Activated B cell treated with CpG ODN at 0.5 μM for 24 hours (primary cell): ENCODE measurements around the gene IGFLR1. TPM values are rescaled to one million over a fixed set of nuclear protein-coding genes. Genes with fewer than 3 reads are reported as not detected.
A peak's percentile ranks its signal among the peaks of the same experiment; 100 is the strongest.

Source experiments
- ATAC-seq: fragments of 200-7000 bp; cut with Tn5 transposase; one replicate; pipeline ENCODE4 v1.10.0; 2021; ENCODE audit warnings: low read depth, mild to moderate bottlenecking, moderate library complexity
- CTCF ChIA-PET: fragments of 350-600 bp; sonication (Branson Sonifier 250); formaldehyde crosslinking; loops from one replicate; lab custom pipeline; 2021; ENCODE audit warnings: antibody characterized with exemption; lab: Charles Lee
- POLR2A ChIA-PET: fragments of 350-600 bp; sonication (Branson Sonifier 250); formaldehyde crosslinking; loops from one replicate; lab custom pipeline; 2021; ENCODE audit warnings: antibody characterized with exemption; lab: Charles Lee
- DNase-seq: peaks from one replicate; pipeline ENCODE4 v3.0.0; 2022
- H3K27ac Mint-ChIP-seq: one replicate; pipeline ENCODE4 v1.8.0; 2020; ENCODE audit warnings: mixed read lengths
- H3K27me3 Mint-ChIP-seq: one replicate; pipeline ENCODE4 v1.8.0; 2021; ENCODE audit warnings: mixed read lengths
- H3K36me3 Mint-ChIP-seq: one replicate; pipeline ENCODE4 v1.8.0; 2021; ENCODE audit warnings: low read depth, mixed read lengths
- H3K4me1 Mint-ChIP-seq: one replicate; pipeline ENCODE4 v1.8.0; 2021; ENCODE audit warnings: mixed read lengths
- H3K4me3 Mint-ChIP-seq: one replicate; pipeline ENCODE4 v1.8.0; 2020; ENCODE audit warnings: mild to moderate bottlenecking, mixed read lengths
- H3K9me3 Mint-ChIP-seq: one replicate; pipeline ENCODE4 v1.8.0; 2020; ENCODE audit warnings: mixed read lengths
- intact Hi-C: fragments of 100-400 bp; cut with micrococcal nuclease; formaldehyde crosslinking; loops from one replicate; pipeline ENCODE4 v1.15.1; 2024
- total RNA-seq: library from RNA; stranded (reverse); gene quantifications from 2 replicates; pipeline ENCODE4 v1.2.3, GENCODE V29; 2022
- TF ChIP-seq, protein P1 (sequence below): fragments of 200-600 bp; IDR thresholded peaks from one replicate; pipeline ENCODE4 v1.8.0; 2022; ENCODE audit warnings: antibody characterized with exemption, mild to moderate bottlenecking

Gene IGFLR1
- total RNA-seq, 1 donor from 2014 or later, result 130 TPM

DNA sequence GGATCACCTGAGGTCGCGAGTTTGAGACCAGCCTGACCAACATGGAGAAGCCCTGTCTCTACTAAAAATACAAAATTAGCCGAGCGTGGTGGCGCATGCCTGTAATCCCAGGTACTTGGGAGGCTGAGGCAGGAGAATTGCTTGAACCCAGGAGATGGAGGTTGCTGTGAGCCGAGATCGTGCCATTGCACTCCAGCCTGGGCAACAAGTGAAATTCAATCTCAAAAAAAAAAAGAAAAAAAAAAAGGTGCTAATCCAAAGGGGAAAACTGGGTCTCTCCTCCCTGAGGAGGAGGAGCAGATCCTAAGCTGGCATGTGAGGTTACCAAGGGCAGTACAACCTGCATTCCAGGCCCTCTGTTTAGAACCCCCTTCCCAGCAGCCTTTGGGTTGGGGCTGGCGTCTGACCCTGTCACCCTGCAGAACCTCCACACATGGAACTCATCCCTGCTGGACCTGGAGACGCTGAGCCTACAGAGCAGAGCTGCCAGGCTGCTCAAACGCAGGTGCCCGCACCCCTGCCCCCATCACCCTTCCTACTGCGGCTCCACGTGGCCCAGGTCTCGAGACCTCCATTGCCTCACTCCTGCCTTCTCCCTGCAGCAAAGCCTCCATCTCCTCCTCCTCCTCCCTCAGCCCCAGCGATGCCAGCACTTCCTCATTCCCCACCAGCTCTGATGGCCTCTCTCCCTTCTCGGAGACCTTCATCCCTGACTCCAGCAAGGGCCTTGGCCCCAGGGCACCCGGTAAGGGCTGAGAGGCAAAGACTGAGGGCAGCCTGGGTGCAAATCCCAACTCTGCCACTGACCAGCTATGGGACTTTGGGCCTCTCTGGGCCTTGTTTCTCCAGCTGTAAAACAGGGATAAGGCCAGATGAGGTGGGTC lies 22.4 kb upstream of the IGFLR1 start:
- TF ChIP-seq, protein P1, sequence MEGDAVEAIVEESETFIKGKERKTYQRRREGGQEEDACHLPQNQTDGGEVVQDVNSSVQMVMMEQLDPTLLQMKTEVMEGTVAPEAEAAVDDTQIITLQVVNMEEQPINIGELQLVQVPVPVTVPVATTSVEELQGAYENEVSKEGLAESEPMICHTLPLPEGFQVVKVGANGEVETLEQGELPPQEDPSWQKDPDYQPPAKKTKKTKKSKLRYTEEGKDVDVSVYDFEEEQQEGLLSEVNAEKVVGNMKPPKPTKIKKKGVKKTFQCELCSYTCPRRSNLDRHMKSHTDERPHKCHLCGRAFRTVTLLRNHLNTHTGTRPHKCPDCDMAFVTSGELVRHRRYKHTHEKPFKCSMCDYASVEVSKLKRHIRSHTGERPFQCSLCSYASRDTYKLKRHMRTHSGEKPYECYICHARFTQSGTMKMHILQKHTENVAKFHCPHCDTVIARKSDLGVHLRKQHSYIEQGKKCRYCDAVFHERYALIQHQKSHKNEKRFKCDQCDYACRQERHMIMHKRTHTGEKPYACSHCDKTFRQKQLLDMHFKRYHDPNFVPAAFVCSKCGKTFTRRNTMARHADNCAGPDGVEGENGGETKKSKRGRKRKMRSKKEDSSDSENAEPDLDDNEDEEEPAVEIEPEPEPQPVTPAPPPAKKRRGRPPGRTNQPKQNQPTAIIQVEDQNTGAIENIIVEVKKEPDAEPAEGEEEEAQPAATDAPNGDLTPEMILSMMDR, result no peak
- Mint-ChIP-seq H3K27me3 (no peaks in the 10 kb centered on the region), H3K27ac (no peak overlapping the region), H3K9me3 (no peaks in the 10 kb centered on the region), H3K4me1 (no peaks in the 10 kb centered on the region), H3K36me3 (peaks cover 41% of the 10 kb centered on the region), H3K4me3 (no peak overlapping the region)
- intact Hi-C loops, result no loop called here
- ChIA-PET POLR2A (no interaction called here), CTCF (no interaction called here)
- ATAC-seq (no peak), DNase-seq (no peak)

DNA sequence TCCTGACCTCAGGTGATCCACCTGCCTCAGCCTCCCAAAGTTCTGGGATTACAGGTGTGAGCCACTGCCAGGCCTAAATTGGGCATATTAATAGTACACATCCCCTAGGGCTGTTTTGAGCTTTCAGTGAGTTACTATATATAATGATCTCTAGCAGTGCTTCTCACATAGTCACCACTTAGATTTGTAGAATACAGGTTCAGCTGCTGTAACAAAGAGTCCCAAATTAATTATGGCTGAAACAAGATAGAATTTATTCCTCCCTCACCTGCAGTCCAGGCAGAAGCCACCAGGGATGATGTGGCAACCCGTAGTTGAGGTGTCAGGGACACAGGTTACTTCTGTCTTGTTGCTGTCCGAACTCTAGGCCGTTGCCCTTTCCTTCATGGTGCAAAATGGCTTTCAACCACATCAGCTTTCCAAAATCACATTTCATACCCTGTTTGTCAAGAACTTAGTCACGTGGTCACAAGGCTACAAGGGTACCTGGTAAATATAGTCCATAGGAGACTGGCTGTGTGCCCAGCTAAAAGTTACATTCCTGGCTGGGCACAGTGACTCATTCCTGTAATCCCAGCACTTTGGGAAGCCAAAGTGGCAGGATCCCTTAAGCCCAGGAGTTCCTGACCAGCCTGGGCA lies 18.6 kb upstream of the IGFLR1 start:
- CTCF ChIA-PET, result no interaction called here

DNA sequence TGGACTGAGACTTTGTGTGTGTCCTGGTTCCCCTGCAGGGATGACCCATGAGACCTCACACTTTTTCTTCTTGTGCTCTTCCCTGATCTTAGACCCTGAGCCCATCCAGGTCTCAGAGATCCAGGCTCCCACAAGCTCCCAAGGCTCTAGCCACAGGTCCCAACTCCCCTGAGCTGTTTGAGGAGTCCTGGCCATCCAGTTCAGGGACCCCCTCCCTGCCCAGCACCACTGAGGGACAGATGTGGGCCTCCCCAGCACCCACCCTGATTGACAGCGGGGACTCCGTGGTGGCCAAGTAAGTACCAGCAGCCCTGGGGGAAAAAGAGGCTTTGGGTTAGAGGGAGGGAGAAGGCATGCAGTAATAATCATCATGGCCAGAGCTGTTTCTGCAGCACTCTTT lies 17.4 kb upstream of the IGFLR1 start:
- ATAC-seq (no peak), DNase-seq (no peak)
- POLR2A ChIA-PET, result interaction anchor here (0.6 to 0.9 kb wide), 2 partner anchors 14 to 675 kb away, joined by 3 read pairs; partner anchors contain the start of genes PSENEN and U2AF1L4
- TF ChIP-seq, protein P1, result no peak
- H3K4me3 Mint-ChIP-seq, result peak overlapping the region; percentile 60
- peaks cover 33% of the 10 kb centered on the region for H3K4me1 Mint-ChIP-seq
- H3K27me3 Mint-ChIP-seq, result peaks cover 14% of the 10 kb centered on the region
- no peaks in the 10 kb centered on the region for H3K9me3 Mint-ChIP-seq
- H3K36me3 Mint-ChIP-seq, result peaks cover 28% of the 10 kb centered on the region
- H3K27ac Mint-ChIP-seq, result no peak overlapping the region
- intact Hi-C loops, result loop anchor here (5.0 kb wide), 1 partner anchor 212 kb away; the partner anchor contains the start of gene TMEM147
- CTCF ChIA-PET, result no interaction called here

More for the DNA sequence above, 18.6 kb upstream of the IGFLR1 start:
- Mint-ChIP-seq H3K4me1 (peaks cover 30% of the 10 kb centered on the region), H3K27ac (no peak overlapping the region), H3K27me3 (peaks cover 9% of the 10 kb centered on the region), H3K9me3 (no peaks in the 10 kb centered on the region), H3K36me3 (peaks cover 31% of the 10 kb centered on the region), H3K4me3 (no peak overlapping the region)
- DNase-seq (no peak), ATAC-seq (no peak)
- TF ChIP-seq, protein P1, result no peak
- POLR2A ChIA-PET, result no interaction called here
- intact Hi-C loops, result no loop called here

DNA sequence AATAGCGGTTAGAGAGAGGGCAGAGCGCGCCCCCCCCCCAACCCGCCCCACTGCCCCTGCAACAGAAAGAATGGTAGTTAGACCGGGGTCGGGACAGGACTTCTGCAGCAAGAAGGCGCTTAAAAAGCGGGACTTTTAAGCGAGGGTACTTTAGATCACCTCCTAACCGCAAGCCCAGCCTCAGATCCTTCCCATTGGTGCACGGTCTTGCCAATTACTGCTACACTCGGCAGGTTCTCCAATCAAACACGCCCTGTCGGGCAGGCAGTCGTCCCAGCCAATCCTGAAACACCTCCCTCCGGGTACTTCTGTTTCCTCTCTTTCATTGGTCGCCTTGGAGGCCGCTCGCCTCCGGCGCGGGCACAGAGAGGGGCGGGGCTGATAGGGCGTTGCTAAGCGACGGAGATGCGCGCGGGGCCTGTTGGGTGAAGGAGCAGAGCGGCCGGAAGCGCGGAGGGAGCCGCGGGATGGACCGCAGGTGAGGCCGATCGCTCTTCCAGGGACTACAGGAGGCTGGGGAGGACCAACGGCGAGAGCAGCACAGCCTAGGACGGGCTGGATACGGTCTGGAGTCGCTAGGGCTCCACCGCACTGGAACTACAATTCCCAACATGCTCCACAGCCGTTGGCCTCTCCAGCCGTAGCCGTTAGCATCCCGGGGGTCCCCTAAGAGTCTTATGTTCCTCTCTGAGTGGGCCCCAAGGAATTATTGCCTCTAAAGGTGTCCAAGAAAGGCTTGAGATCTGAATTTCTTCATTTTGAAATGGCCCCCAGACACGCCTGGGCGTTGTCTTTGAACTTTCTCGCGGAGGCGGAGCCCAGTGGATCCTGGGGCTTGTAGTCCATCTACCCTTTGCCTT lies 15.7 kb upstream of the IGFLR1 start, which contains the start of gene PROSER3:
TSS of gene PROSER3 (plus strand) at position 428 of the 860 bp plus-strand sequence. CDS start at position 468, 40 bp downstream.
- peak within 1 kb of the TSS; percentile 97 for H3K4me3 Mint-ChIP-seq
- intact Hi-C loops, result loop anchor here (1.0 to 5.0 kb wide), 5 partner anchors 10 to 211 kb away; partner anchors contain the start of genes ARHGAP33, LIN37 and TMEM147
- POLR2A ChIA-PET, result interaction anchor here (0.7 to 3.8 kb wide), 6 partner anchors 8 to 56 kb away, joined by 3 to 69 read pairs (median 10); partner anchors contain the start of genes IGFLR1, LIN37, PSENEN and U2AF1L4

More for the DNA sequence above, 15.7 kb upstream of the IGFLR1 start, which contains the start of gene PROSER3:
- Mint-ChIP-seq H3K36me3 (peaks cover 33% of the 10 kb centered on the region), H3K4me1 (peaks cover 33% of the 10 kb centered on the region), H3K9me3 (no peaks in the 10 kb centered on the region), H3K27ac (peak within 1 kb of the TSS; percentile 96), H3K27me3 (peaks cover 15% of the 10 kb centered on the region)
- CTCF ChIA-PET, result no interaction called here
- DNase-seq (peak; percentile 94), ATAC-seq (peak; percentile 95)
- TF ChIP-seq, protein P1, result no peak
